Measurements from ENCODE around the gene IQGAP2.

DNA sequence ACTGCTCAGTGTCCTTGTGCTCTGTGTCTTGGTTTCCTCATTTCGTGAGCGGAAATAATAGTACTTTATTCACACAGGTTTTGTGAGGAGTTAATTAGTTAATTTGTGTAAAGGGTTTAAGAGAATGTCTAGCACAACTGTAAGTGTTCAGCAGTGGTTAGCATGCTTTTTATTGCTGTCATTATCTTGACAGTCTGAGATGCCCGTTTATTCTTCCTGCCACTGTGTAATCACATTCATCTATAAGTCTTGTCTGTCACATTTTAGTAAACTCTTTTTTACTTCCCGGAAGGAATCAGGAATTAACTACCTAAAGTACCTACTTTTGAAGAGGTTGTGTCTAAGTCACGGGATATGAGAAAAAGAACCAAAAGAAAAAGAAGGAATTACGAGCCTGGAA lies 38.0 kb downstream of the IQGAP2 start:
- TF ChIP-seq EP300 (IDR thresholded peaks at IDR 0.05): no peak
- TF ChIP-seq, protein P1, sequence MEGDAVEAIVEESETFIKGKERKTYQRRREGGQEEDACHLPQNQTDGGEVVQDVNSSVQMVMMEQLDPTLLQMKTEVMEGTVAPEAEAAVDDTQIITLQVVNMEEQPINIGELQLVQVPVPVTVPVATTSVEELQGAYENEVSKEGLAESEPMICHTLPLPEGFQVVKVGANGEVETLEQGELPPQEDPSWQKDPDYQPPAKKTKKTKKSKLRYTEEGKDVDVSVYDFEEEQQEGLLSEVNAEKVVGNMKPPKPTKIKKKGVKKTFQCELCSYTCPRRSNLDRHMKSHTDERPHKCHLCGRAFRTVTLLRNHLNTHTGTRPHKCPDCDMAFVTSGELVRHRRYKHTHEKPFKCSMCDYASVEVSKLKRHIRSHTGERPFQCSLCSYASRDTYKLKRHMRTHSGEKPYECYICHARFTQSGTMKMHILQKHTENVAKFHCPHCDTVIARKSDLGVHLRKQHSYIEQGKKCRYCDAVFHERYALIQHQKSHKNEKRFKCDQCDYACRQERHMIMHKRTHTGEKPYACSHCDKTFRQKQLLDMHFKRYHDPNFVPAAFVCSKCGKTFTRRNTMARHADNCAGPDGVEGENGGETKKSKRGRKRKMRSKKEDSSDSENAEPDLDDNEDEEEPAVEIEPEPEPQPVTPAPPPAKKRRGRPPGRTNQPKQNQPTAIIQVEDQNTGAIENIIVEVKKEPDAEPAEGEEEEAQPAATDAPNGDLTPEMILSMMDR (IDR thresholded peaks at IDR 0.05): no peak
